K562 (cell line): ENCODE data around the gene C1orf21. TPM values are rescaled to one million over a fixed set of nuclear protein-coding genes. Genes with fewer than 3 reads are reported as not detected.

Experiments
- ATAC-seq: fragments of 200-7000 bp; cut with Tn5 transposase; 3 replicates; pipeline ENCODE4 v1.9.1; 2020; ENCODE audit warnings: moderate library complexity
- BruUV-seq: library from RNA; stranded (reverse); fragments of 400-500 nt; replicated peaks from 2 replicates; lab custom pipeline; 2021; lab: Mats Ljungman, UMichigan
- CTCF ChIA-PET: fragments of 300-600 bp; formaldehyde crosslinking; extraction: SDS; loops from one replicate; lab custom pipeline; 2021; ENCODE audit warnings: low intra/inter-chr PET ratio; lab: Yijun Ruan, JAX
- POLR2A ChIA-PET: fragments of 300-600, 350-650 bp; sonication (Branson Sonifier 250); formaldehyde crosslinking; extraction: SDS; loops from one replicate; lab custom pipeline; 2021; ENCODE audit warnings: antibody characterized with exemption, inconsistent platforms; lab: Yijun Ruan, JAX
- DNase-seq, 4 experiments: peaks; one replicate each; pipeline versions ENCODE4 v3.0.0 to v3.0.0-alpha.2; 2011 to 2018; ENCODE audit warnings: low spot score in 3 of 4, mixed read lengths in 3 of 4; ENCODE audit errors: extremely low read depth in 1 of 4
- FAIRE-seq: peaks from 2 replicates; lab custom pipeline; 2011; peaks lifted over from hg19 to GRCh38; lab: Jason Lieb, UNC
- H2AFZ ChIP-seq: 2 replicates; pipeline ENCODE4 v1.6.0; 2011; ENCODE audit warnings: low read depth, low read length, control low read depth, inconsistent platforms
- H3K27ac ChIP-seq: fragments of 200-600 bp; 3 replicates; pipeline ENCODE4 v1.8.0; 2011; ENCODE audit warnings: low read depth, mild to moderate bottlenecking, control low read depth, inconsistent platforms, low read length, moderate library complexity, mixed read lengths; ENCODE audit errors: extremely low read depth
- H3K27me3 ChIP-seq, 2 experiments: fragments of 300-600 bp in 1 of 2; 2 replicates in 1 of 2; 3 replicates in 1 of 2; pipeline versions ENCODE4 v1.6.0 to v1.8.0; 2011; ENCODE audit warnings: inconsistent platforms in 2 of 2, low read length in 2 of 2, mild to moderate bottlenecking in 1 of 2, mixed read lengths in 1 of 2, moderate library complexity in 1 of 2; ENCODE audit not compliant: control insufficient read depth in 2 of 2, insufficient read depth in 2 of 2
- H3K36me3 ChIP-seq: fragments of 300-600 bp; 3 replicates; pipeline ENCODE4 v1.8.0; 2011; ENCODE audit warnings: mild to moderate bottlenecking, low read length, inconsistent platforms; ENCODE audit not compliant: control insufficient read depth, insufficient read depth
- H3K4me1 ChIP-seq, 2 experiments: fragments of 200-600 bp in 1 of 2; replicated peaks in 1 of 2; 2 replicates in 1 of 2; 3 replicates in 1 of 2; pipeline versions ENCODE4 v1.5.1 to v1.8.0; 2011; ENCODE audit warnings: inconsistent platforms in 2 of 2, low read length in 2 of 2, mild to moderate bottlenecking in 1 of 2, mixed read lengths in 1 of 2, moderate library complexity in 1 of 2; ENCODE audit not compliant: control insufficient read depth in 2 of 2, insufficient read depth in 2 of 2
- H3K4me2 ChIP-seq: 2 replicates; pipeline ENCODE4 v1.6.1; 2011; ENCODE audit warnings: low read length, control low read depth, inconsistent platforms, mixed read lengths; ENCODE audit not compliant: insufficient read depth
- H3K4me3 ChIP-seq: fragments of 200-600 bp; sonication (generic), shearing (Covaris generic); 2 replicates; pipeline ENCODE4 v1.5.1; 2016; ENCODE audit warnings: control low read depth, inconsistent platforms
- H3K79me2 ChIP-seq: fragments of 200-600 bp; 3 replicates; pipeline ENCODE4 v1.8.0; 2011; ENCODE audit warnings: low read length, inconsistent platforms; ENCODE audit not compliant: control insufficient read depth, insufficient read depth
- H3K9ac ChIP-seq, 2 experiments: 2 replicates each; pipeline versions ENCODE4 v1.6.0 to v1.6.1; 2011; ENCODE audit warnings: low read depth in 2 of 2, low read length in 2 of 2, control low read depth in 1 of 2, inconsistent platforms in 1 of 2, mild to moderate bottlenecking in 1 of 2, mixed read lengths in 1 of 2; ENCODE audit not compliant: insufficient read depth in 1 of 2
- H3K9me1 ChIP-seq: one replicate; pipeline ENCODE4 v1.6.0; 2011; ENCODE audit warnings: inconsistent platforms, mild to moderate bottlenecking, low read length, moderate library complexity; ENCODE audit not compliant: control insufficient read depth, insufficient read depth
- H3K9me3 ChIP-seq: replicated peaks from 2 replicates; pipeline ENCODE4 v1.5.1; 2011; ENCODE audit warnings: low read depth, low read length, inconsistent platforms; ENCODE audit not compliant: control insufficient read depth, insufficient read depth
- H4K20me1 ChIP-seq: replicated peaks from 2 replicates; pipeline ENCODE4 v1.6.1; 2011; ENCODE audit warnings: low read length, inconsistent platforms, mixed read lengths; ENCODE audit not compliant: control insufficient read depth, insufficient read depth
- ARID1B ChIP-seq: fragments of 450-650 bp; IDR thresholded peaks from 2 replicates; pipeline ENCODE4 v1.6.1; 2016; ENCODE audit warnings: antibody characterized with exemption, mild to moderate bottlenecking, inconsistent platforms
- HDGF ChIP-seq: fragments of 450-650 bp; IDR thresholded peaks from 2 replicates; pipeline ENCODE4 v1.6.1; 2016
- POU5F1 ChIP-seq: fragments of 150-350 bp; IDR thresholded peaks from 2 replicates; pipeline ENCODE4 v1.6.1; 2014; ENCODE audit warnings: borderline replicate concordance, low read length, low read depth, mild to moderate bottlenecking; ENCODE audit not compliant: partially characterized antibody
- SIRT6 ChIP-seq: IDR thresholded peaks from one replicate; pipeline ENCODE4 v1.6.1; 2012; ENCODE audit warnings: low read depth, mild to moderate bottlenecking, control low read depth, inconsistent platforms, low read length, moderate library complexity
- SRSF7 ChIP-seq: fragments of 200-400 bp; formaldehyde crosslinking; optimal IDR thresholded peaks from 2 replicates; pipeline ENCODE3; 2017; ENCODE audit warnings: mild to moderate bottlenecking, low read depth, low read length
- TAF15 ChIP-seq: fragments of 200-400 bp; formaldehyde crosslinking; IDR thresholded peaks from 2 replicates; pipeline ENCODE4 v1.6.1; 2017; ENCODE audit warnings: mild to moderate bottlenecking, low read depth, low read length, moderate library complexity
- ZFPM2 ChIP-seq: fragments of 250-450 bp; sonication (Bioruptor Pico); IDR thresholded peaks from 2 replicates; pipeline ENCODE4 v1.5.1; 2022; ENCODE audit warnings: mild to moderate bottlenecking
- WGBS: fragments of 100-300 bp; shearing (Covaris generic); methylation state at CpG from one replicate; pipeline ENCODE4 v1.1.6; 2016; ENCODE audit warnings: low coverage, mixed read lengths; ENCODE audit not compliant: insufficient coverage; ENCODE audit errors: missing lambda C conversion rate; 5-methylcytosine and 5-hydroxymethylcytosine counted together
- in situ Hi-C: fragments of 300-500 bp; cut with MboI; formaldehyde crosslinking; loops from 4 replicates; pipeline ENCODE4 v1.15.0; 2018; ENCODE audit warnings: inconsistent platforms, mixed read lengths
- intact Hi-C: fragments of 100-400 bp; cut with micrococcal nuclease; formaldehyde crosslinking; loops from 2 replicates; pipeline ENCODE4 v1.14.2; 2022
- polyA plus RNA-seq, 8 experiments: library from polyadenylated mRNA; depleted of rRNA in 4 of 8; stranded (reverse) in 5 of 8; unstranded in 3 of 8; fragments of >200 nt; fragmentation: Nextera tagmentation in 2 of 8; fragmentation: Illumina TruSeq in 1 of 8; extraction: Ambion mirVana in 2 of 8; extraction: Trizol in 1 of 8; gene quantifications; 2 replicates each; pipeline versions ENCODE4 v1.2.1 to v1.2.3, GENCODE V29; 2011 to 2014; ENCODE audit warnings: inconsistent platforms in 1 of 8, missing spikeins in 1 of 8
- total RNA-seq, 7 experiments: library from RNA; depleted of rRNA in 6 of 7; stranded (reverse); fragments of >200 nt in 6 of 7; fragmentation: Illumina TruSeq in 2 of 7; extraction: Trizol in 2 of 7; gene quantifications; 2 replicates each; pipeline versions ENCODE4 v1.2.1 to v1.2.3, GENCODE V29; 2011 to 2021; ENCODE audit warnings: low replicate concordance in 1 of 7
- TF ChIP-seq, protein P1 (sequence below): fragments of 450-650 bp; formaldehyde crosslinking; IDR thresholded peaks from 2 replicates; pipeline ENCODE4 v1.4.0; 2022; ENCODE audit warnings: missing genetic modification characterization
- TF ChIP-seq, protein P2 (sequence below), 2 experiments: fragments of 250-450 bp in 1 of 2; fragments of 450-650 bp in 1 of 2; sonication (Bioruptor Pico) in 1 of 2; IDR thresholded peaks; 2 replicates each; pipeline versions ENCODE4 v1.6.1 to v1.8.0; 2016 to 2021; ENCODE audit warnings: mild to moderate bottlenecking in 2 of 2, moderate library complexity in 2 of 2, missing compliant biosample characterization in 1 of 2, missing genetic modification characterization in 1 of 2
- TF ChIP-seq, protein P3 (sequence below): IDR thresholded peaks from 2 replicates; pipeline ENCODE4 v1.6.1; 2012; ENCODE audit warnings: low read depth, low read length, improper control_type of control experiment, borderline replicate concordance
- TF ChIP-seq, protein P4 (sequence below), 3 experiments: fragments of 200-800 bp in 1 of 3; fragments of 250-450 bp in 1 of 3; fragments of 450-650 bp in 1 of 3; sonication (Bioruptor Pico) in 1 of 3; sonication (Bioruptor generic) in 1 of 3; formaldehyde crosslinking in 1 of 3; IDR thresholded peaks; 2 replicates each; pipeline versions ENCODE4 v1.6.1 to v1.8.0; 2016 to 2022; ENCODE audit warnings: mild to moderate bottlenecking in 2 of 3, missing genetic modification characterization in 2 of 3, missing compliant biosample characterization in 1 of 3, moderate library complexity in 1 of 3
- TF ChIP-seq, protein P5 (sequence below): sonication (generic); formaldehyde crosslinking; IDR thresholded peaks from 2 replicates; pipeline ENCODE4 v1.8.1; 2023; ENCODE audit warnings: mild to moderate bottlenecking, missing genetic modification reagents, moderate library complexity

The C1orf21 gene
- total and polyA plus RNA-seq, 9 of the 15 experiments (the other 6 are each of a cell fraction or from before 2014, with no cell fraction given): under 0.01 to 0.31 (median 0.07) TPM

DNA sequence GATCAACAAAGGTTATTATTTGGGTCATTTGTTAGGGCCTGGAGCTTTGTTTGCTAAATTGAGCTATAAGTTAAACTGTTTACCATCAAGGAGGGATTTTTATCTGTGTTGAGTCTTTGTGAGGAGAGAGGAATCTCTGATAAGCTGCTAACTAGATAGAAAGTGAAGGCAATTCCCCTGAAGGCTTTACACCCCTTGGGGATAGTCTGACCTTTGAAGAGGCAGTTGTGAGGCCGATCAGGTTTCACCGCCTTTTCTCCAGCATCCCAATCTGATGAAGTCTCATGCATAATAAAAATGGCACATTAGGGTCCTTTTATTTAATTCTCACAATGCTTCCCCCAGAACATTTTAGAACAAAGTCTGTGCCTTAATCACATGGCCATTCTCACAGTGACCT lies 21.8 kb downstream of the C1orf21 start (continued):
- TF ChIP-seq, protein P1, sequence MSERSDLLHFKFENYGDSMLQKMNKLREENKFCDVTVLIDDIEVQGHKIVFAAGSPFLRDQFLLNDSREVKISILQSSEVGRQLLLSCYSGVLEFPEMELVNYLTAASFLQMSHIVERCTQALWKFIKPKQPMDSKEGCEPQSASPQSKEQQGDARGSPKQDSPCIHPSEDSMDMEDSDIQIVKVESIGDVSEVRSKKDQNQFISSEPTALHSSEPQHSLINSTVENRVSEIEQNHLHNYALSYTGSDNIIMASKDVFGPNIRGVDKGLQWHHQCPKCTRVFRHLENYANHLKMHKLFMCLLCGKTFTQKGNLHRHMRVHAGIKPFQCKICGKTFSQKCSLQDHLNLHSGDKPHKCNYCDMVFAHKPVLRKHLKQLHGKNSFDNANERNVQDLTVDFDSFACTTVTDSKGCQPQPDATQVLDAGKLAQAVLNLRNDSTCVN (CRISPR knock-in tag): no peak

DNA sequence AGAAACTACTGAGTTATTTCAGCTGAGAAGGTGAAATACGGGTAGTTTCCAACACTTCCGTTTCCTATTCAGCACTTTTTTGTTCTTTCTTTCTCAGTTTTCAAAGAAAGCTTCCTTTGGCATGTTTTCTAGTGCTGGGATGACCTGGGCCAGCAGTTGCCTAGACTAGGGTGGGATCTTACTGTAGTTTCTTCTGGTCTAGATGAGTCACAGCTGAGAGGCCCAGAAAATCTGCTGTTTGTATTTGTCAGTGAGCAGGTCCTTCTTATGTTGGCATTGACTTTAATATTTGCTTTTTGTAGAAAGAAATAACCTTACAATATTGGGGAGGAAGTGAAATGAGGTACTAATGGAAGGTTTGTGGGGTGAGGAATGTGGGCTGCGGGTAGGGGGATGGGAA lies 22.2 kb downstream of the C1orf21 start:
- H3K9ac ChIP-seq: no peak overlapping the region
- in situ Hi-C loops: no loop called here
- TF ChIP-seq SRSF7 (no peak), TAF15 (no peak), ZFPM2 (CRISPR knock-in tag) (no peak), POU5F1 (no peak), HDGF (no peak), ARID1B (no peak), SIRT6 (no peak)
- TF ChIP-seq, protein P2, sequence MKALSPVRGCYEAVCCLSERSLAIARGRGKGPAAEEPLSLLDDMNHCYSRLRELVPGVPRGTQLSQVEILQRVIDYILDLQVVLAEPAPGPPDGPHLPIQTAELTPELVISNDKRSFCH (CRISPR knock-in tag; IDR thresholded peaks at IDR 0.05): no peak
- TF ChIP-seq, protein P2 (tag; IDR thresholded peaks at IDR 0.05): no peak
- TF ChIP-seq, protein P3, sequence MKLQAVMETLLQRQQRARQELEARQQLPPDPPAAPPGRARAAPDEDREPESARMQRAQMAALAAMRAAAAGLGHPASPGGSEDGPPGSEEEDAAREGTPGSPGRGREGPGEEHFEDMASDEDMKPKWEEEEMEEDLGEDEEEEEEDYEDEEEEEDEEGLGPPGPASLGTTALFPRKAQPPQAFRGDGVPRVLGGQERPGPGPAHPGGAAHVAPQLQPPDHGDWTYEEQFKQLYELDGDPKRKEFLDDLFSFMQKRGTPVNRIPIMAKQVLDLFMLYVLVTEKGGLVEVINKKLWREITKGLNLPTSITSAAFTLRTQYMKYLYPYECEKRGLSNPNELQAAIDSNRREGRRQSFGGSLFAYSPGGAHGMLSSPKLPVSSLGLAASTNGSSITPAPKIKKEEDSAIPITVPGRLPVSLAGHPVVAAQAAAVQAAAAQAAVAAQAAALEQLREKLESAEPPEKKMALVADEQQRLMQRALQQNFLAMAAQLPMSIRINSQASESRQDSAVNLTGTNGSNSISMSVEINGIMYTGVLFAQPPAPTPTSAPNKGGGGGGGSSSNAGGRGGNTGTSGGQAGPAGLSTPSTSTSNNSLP: no peak
- TF ChIP-seq, protein P4, sequence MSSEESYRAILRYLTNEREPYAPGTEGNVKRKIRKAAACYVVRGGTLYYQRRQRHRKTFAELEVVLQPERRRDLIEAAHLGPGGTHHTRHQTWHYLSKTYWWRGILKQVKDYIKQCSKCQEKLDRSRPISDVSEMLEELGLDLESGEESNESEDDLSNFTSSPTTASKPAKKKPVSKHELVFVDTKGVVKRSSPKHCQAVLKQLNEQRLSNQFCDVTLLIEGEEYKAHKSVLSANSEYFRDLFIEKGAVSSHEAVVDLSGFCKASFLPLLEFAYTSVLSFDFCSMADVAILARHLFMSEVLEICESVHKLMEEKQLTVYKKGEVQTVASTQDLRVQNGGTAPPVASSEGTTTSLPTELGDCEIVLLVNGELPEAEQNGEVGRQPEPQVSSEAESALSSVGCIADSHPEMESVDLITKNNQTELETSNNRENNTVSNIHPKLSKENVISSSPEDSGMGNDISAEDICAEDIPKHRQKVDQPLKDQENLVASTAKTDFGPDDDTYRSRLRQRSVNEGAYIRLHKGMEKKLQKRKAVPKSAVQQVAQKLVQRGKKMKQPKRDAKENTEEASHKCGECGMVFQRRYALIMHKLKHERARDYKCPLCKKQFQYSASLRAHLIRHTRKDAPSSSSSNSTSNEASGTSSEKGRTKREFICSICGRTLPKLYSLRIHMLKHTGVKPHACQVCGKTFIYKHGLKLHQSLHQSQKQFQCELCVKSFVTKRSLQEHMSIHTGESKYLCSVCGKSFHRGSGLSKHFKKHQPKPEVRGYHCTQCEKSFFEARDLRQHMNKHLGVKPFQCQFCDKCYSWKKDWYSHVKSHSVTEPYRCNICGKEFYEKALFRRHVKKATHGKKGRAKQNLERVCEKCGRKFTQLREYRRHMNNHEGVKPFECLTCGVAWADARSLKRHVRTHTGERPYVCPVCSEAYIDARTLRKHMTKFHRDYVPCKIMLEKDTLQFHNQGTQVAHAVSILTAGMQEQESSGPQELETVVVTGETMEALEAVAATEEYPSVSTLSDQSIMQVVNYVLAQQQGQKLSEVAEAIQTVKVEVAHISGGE (CRISPR knock-in tag; IDR thresholded peaks at IDR 0.05): no peak
- TF ChIP-seq, protein P5, sequence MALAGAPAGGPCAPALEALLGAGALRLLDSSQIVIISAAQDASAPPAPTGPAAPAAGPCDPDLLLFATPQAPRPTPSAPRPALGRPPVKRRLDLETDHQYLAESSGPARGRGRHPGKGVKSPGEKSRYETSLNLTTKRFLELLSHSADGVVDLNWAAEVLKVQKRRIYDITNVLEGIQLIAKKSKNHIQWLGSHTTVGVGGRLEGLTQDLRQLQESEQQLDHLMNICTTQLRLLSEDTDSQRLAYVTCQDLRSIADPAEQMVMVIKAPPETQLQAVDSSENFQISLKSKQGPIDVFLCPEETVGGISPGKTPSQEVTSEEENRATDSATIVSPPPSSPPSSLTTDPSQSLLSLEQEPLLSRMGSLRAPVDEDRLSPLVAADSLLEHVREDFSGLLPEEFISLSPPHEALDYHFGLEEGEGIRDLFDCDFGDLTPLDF (CRISPR knock-in tag): no peak

More for the DNA sequence above, 22.2 kb downstream of the C1orf21 start:
- no peak overlapping the region for H2AFZ ChIP-seq
- intact Hi-C loops: no loop called here
- ChIA-PET POLR2A (no interaction called here), CTCF (no interaction called here)
- no peak overlapping the region for H3K4me2 ChIP-seq
- ATAC-seq (no peak), DNase-seq (no peak), FAIRE-seq (no peak)
- no peaks in the 10 kb centered on the region for H3K4me1 ChIP-seq
- 1% methylated on average over 3 of the region's 3 CpGs for WGBS
- no peaks in the 10 kb centered on the region for H4K20me1 ChIP-seq
- H3K36me3 ChIP-seq: no peaks in the 10 kb centered on the region
- no TSS peak for BruUV-seq
- H3K9me3 ChIP-seq: no peaks in the 10 kb centered on the region
- no peak overlapping the region for H3K27ac ChIP-seq
- no peaks in the 10 kb centered on the region for H3K79me2 ChIP-seq
- no peak overlapping the region for H3K4me3 ChIP-seq
- peaks cover 2% of the 10 kb centered on the region in 2 experiments; a peak in 3 of 5 replicates for H3K27me3 ChIP-seq
- no peaks in the 10 kb centered on the region for H3K9me1 ChIP-seq
